Thoracic aorta (tissue), 2 donors: Measurements from ENCODE around the gene RNF187. TPM values are rescaled to one million over a fixed set of nuclear protein-coding genes. Genes with fewer than 3 reads are reported as not detected.
A peak's percentile ranks its signal among the peaks of the same experiment; 100 is the strongest.

Experiments
- ATAC-seq: fragments of 150-250 bp; one replicate; pipeline ENCODE4 v1.8.0; 2017; ENCODE audit warnings: low read depth; ENCODE audit not compliant: insufficient number of reproducible peaks, low FRiP score
- DNase-seq: peaks from one replicate; pipeline ENCODE4 v3.0.0-alpha.2; 2020; ENCODE audit warnings: low spot score
- H3K27ac ChIP-seq, 2 donors: fragments of 200-600 bp; sonication (generic); 1 replicate in 1 of 2; 2 replicates in 1 of 2; pipeline ENCODE4 v1.5.1; 2016; ENCODE audit warnings: mild to moderate bottlenecking in 2 of 2, moderate library complexity in 2 of 2
- H3K27me3 ChIP-seq: fragments of 200-600 bp; sonication (generic); replicated peaks from 2 replicates; pipeline ENCODE4 v1.6.0; 2016; ENCODE audit warnings: mild to moderate bottlenecking; ENCODE audit not compliant: insufficient read depth
- H3K36me3 ChIP-seq: fragments of 200-600 bp; sonication (generic); one replicate; pipeline ENCODE4 v1.5.1; 2016
- H3K4me1 ChIP-seq, 2 donors: fragments of 200-600 bp; sonication (generic); 1 replicate in 1 of 2; 2 replicates in 1 of 2; pipeline versions ENCODE4 v1.5.1 to v1.6.0; 2016; ENCODE audit warnings: low read depth in 2 of 2, mild to moderate bottlenecking in 1 of 2; ENCODE audit not compliant: control insufficient read depth in 1 of 2
- H3K4me3 ChIP-seq: fragments of 200-600 bp; sonication (generic); 2 replicates; pipeline ENCODE4 v1.5.1; 2016; ENCODE audit warnings: mild to moderate bottlenecking
- H3K9me3 ChIP-seq: fragments of 200-600 bp; sonication (generic); 2 replicates; pipeline ENCODE4 v1.5.1; 2016
- CTCF ChIP-seq: fragments of 200-600 bp; sonication (generic); IDR thresholded peaks from one replicate; pipeline ENCODE4 v1.5.1; 2019; ENCODE audit warnings: antibody characterized with exemption
- total RNA-seq, 2 donors: library from RNA; depleted of rRNA; stranded (reverse); fragments of >200 nt; gene quantifications; one replicate each; pipeline versions ENCODE4 v1.1.0 to v1.2.3, GENCODE V29; 2016

Gene RNF187
- total RNA-seq, 2 donors from 2014 or later: 35.6 to 70.1 TPM

- ATAC-seq (no peak), DNase-seq (no peak)
- Histone ChIP-seq H3K4me1 (peaks cover 3 to 27% of the 10 kb centered on the region in 2 donors), H3K4me3 (peak overlapping the region; percentile 71), H3K27ac (peak overlapping the region in 1 of 2 donors; percentile 20), H3K9me3 (no peaks in the 10 kb centered on the region), H3K36me3 (no peaks in the 10 kb centered on the region), H3K27me3 (peaks cover 4% of the 10 kb centered on the region)
- no peak for TF ChIP-seq CTCF
These were observed 30.7 kb upstream of the RNF187 start for GRCh38 chr1:228456252-228457016.

GRCh38 chr1:228457017-228457395, 30.2 kb upstream of the RNF187 start:
- Histone ChIP-seq H3K27ac (peak overlapping the region; percentile 20 to 27), H3K4me1 (peaks cover 3 to 27% of the 10 kb centered on the region in 2 donors), H3K36me3 (no peaks in the 10 kb centered on the region), H3K4me3 (peak overlapping the region; percentile 71), H3K9me3 (no peaks in the 10 kb centered on the region), H3K27me3 (peaks cover 4% of the 10 kb centered on the region)
- DNase-seq (no peak), ATAC-seq (no peak)
- TF ChIP-seq CTCF: no peak

- Histone ChIP-seq H3K4me3 (peak overlapping the region; percentile 71), H3K27ac (peak overlapping the region; percentile 20 to 27), H3K9me3 (no peaks in the 10 kb centered on the region), H3K36me3 (no peaks in the 10 kb centered on the region), H3K27me3 (peaks cover 5% of the 10 kb centered on the region), H3K4me1 (peaks cover 3 to 27% of the 10 kb centered on the region in 2 donors)
- DNase-seq (peak; percentile 62), ATAC-seq (peak; percentile 47)
- TF ChIP-seq CTCF: no peak
These were observed 29.6 kb upstream of the RNF187 start for GRCh38 chr1:228457396-228458176.

- no peak overlapping the region for H3K27ac ChIP-seq
- no peaks in the 10 kb centered on the region for H3K9me3 ChIP-seq
- H3K4me3 ChIP-seq: peak overlapping the region; percentile 71
- H3K4me1 ChIP-seq: peaks cover 3 to 31% of the 10 kb centered on the region in 2 donors
- H3K27me3 ChIP-seq: peaks cover 19% of the 10 kb centered on the region
- ATAC-seq (no peak), DNase-seq (no peak)
- peak; percentile 60 for TF ChIP-seq CTCF
- no peaks in the 10 kb centered on the region for H3K36me3 ChIP-seq
These were observed 27.8 kb upstream of the RNF187 start for GRCh38 chr1:228459091-228459993.
